ENCODE measurements around the gene IFT122. TPM values are rescaled to one million over a fixed set of nuclear protein-coding genes. Genes with fewer than 3 reads are reported as not detected.

The IFT122 gene
- total and polyA plus RNA-seq, 2 of the 4 experiments (the other 2 are of a cell fraction), result 16.8 to 28.0 TPM

- H2BK120ac ChIP-seq (ENCODE audit: low read depth, low read length), result no peak overlapping the region
- H3K4ac ChIP-seq (ENCODE audit: low read depth, low read length), result no peak overlapping the region
- H4K20me1 ChIP-seq (ENCODE audit: insufficient read depth, low read length), result no peaks in the 10 kb centered on the region
- peaks cover 6% of the 10 kb centered on the region for H3K4me1 ChIP-seq (ENCODE audit: control insufficient read depth, insufficient read depth, low read length)
- no peak overlapping the region for H3K14ac ChIP-seq (replicated peaks; ENCODE audit: low read depth, low read length)
- H4K5ac ChIP-seq (ENCODE audit: low read depth, low read length), result no peak overlapping the region
- no peak overlapping the region for H3K27ac ChIP-seq (ENCODE audit: insufficient read depth, low read length)
- no peak overlapping the region for H4K91ac ChIP-seq (ENCODE audit: insufficient read depth, low read depth, low read length)
- H2BK5ac ChIP-seq (ENCODE audit: low read depth, low read length, poor library complexity, severe bottlenecking), result no peak overlapping the region
- no peak overlapping the region for H3K9ac ChIP-seq (ENCODE audit: low read depth, low read length)
- H2AK9ac ChIP-seq (replicated peaks; ENCODE audit: low read depth, low read length, poor library complexity), result no peak overlapping the region
- H3K18ac ChIP-seq (ENCODE audit: low read depth, low read length), result no peak overlapping the region
- no peaks in the 10 kb centered on the region for H3K9me3 ChIP-seq (ENCODE audit: control insufficient read depth, insufficient read depth, low read length)
- ATAC-seq (ENCODE audit: low read depth) (no peak), DNase-seq (no peak)
- H2BK15ac ChIP-seq (ENCODE audit: low read depth, low read length), result no peak overlapping the region
- H2AFZ ChIP-seq (replicated peaks; ENCODE audit: low read length, poor library complexity), result no peak overlapping the region
- no peak overlapping the region for H2BK20ac ChIP-seq (ENCODE audit: low read depth, low read length)
- peaks cover 6% of the 10 kb centered on the region; the same call in 1 of the 2 replicates for H3K9me1 ChIP-seq (ENCODE audit: insufficient read depth, low read length)
- no peaks in the 10 kb centered on the region for H3K27me3 ChIP-seq (ENCODE audit: control insufficient read depth, insufficient read depth, low read length)
- intact Hi-C loops (cut with micrococcal nuclease) (loop anchor here (5.0 kb wide), 4 partner anchors 44 to 384 kb away; no protein-coding TSS in a partner anchor), dilution Hi-C loops (cut with HindIII; ENCODE audit: low sequenced_read_pairs, unreplicated experiment) (no loop called here), in situ Hi-C loops (cut with MboI; ENCODE audit: low sequenced_read_pairs) (no loop called here)
- POLR2A ChIA-PET (ENCODE audit: unreplicated experiment), result no interaction called here
- peak overlapping the region in 1 of 2 experiments; percentile 26; a peak in 1 of 4 replicates for H4K8ac ChIP-seq (ENCODE audit: low read depth in 2 of 2, low read length in 2 of 2)
- H3K23ac ChIP-seq (ENCODE audit: low read depth, low read length), result peak overlapping the region; percentile 59; the same call in 1 of the 2 replicates
- CTCF ChIA-PET, result no interaction called here
- H3K56ac ChIP-seq (ENCODE audit: extremely low read depth, insufficient read depth, low read length), result no peak overlapping the region
- H2AK5ac ChIP-seq (ENCODE audit: low read depth, low read length), result 0 out of 2 replicates have a peak overlapping the region, but pooled peaks have one; percentile 38
- BruUV-seq (replicated peaks), result no TSS peak
- TF ChIP-seq RAD21 (IDR thresholded peaks at IDR 0.05; ENCODE audit: low read length), result no peak
- TF ChIP-seq MXI1 (IDR thresholded peaks at IDR 0.05; ENCODE audit: borderline replicate concordance, low read depth, low read length), result no peak
- peaks cover 22 to 66% of the 10 kb centered on the region in 2 experiments for H3K79me1 ChIP-seq (ENCODE audit: low read depth in 1 of 2, low read length in 2 of 2)
- no peaks in the 10 kb centered on the region for H3K36me3 ChIP-seq (ENCODE audit: control insufficient read depth, insufficient read depth, low read length)
- H3K4me2 ChIP-seq (ENCODE audit: low read depth, low read length), result no peak overlapping the region
- no peak overlapping the region for H3K4me3 ChIP-seq (ENCODE audit: insufficient read depth, low read depth, low read length)
These were observed 2.9 kb downstream of the IFT122 start for GRCh38 chr3:129442947-129443346.

All from IMR-90 (cell line).